Loucy (cell line): ENCODE data around the gene NBR1.
"Not testable (repeated sequence)": the region's sequence is repeated elsewhere in the genome, so short reads cannot be mapped to it uniquely, and the experiment has no call there.

ENCODE experiments used
- H2AFZ ChIP-seq: fragments of 200-600 bp; sonication (generic); 2 replicates; pipeline ENCODE4 v1.6.0; 2016; ENCODE audit warnings: antibody characterized with exemption, mild to moderate bottlenecking, low read length, moderate library complexity
- H3F3A ChIP-seq: fragments of 200-600 bp; 2 replicates; pipeline ENCODE4 v1.6.0; 2016; ENCODE audit warnings: antibody characterized with exemption, low read depth, mild to moderate bottlenecking
- H3K27me3 ChIP-seq: fragments of 200-600 bp; sonication (generic); 2 replicates; pipeline ENCODE4 v1.6.1; 2014; ENCODE audit warnings: low read length, mild to moderate bottlenecking; ENCODE audit not compliant: insufficient read depth, poor library complexity, severe bottlenecking
- H3K36me3 ChIP-seq: fragments of 200-600 bp; sonication (generic); 2 replicates; pipeline ENCODE4 v1.6.1; 2016; ENCODE audit warnings: low read length; ENCODE audit not compliant: insufficient read depth
- H3K4me1 ChIP-seq: fragments of 200-600 bp; sonication (generic); 2 replicates; pipeline ENCODE4 v1.5.1; 2014; ENCODE audit warnings: low read length, mild to moderate bottlenecking; ENCODE audit not compliant: insufficient read depth, poor library complexity, severe bottlenecking
- H3K4me2 ChIP-seq: fragments of 200-600 bp; sonication (generic); 2 replicates; pipeline ENCODE4 v1.6.0; 2014; ENCODE audit warnings: antibody characterized with exemption, low read length, low read depth, mild to moderate bottlenecking; ENCODE audit not compliant: poor library complexity, severe bottlenecking
- H3K4me3 ChIP-seq: fragments of 200-600 bp; sonication (generic); 2 replicates; pipeline ENCODE4 v1.5.1; 2014; ENCODE audit warnings: low read length, mild to moderate bottlenecking, mixed read lengths; ENCODE audit not compliant: poor library complexity, severe bottlenecking
- H3K79me2 ChIP-seq: fragments of 200-600 bp; sonication (generic); 2 replicates; pipeline ENCODE4 v1.6.1; 2014; ENCODE audit warnings: low read length; ENCODE audit not compliant: insufficient read depth
- H3K9ac ChIP-seq: fragments of 200-600 bp; sonication (generic); 2 replicates; pipeline ENCODE4 v1.6.0; 2014; ENCODE audit warnings: mild to moderate bottlenecking, low read depth, low read length, moderate library complexity; ENCODE audit not compliant: poor library complexity, severe bottlenecking
- H3K9me2 ChIP-seq: fragments of 200-600 bp; sonication (generic); replicated peaks from 2 replicates; pipeline ENCODE4 v1.6.1; 2016; ENCODE audit warnings: low read depth, low read length, mixed read lengths
- H3K9me3 ChIP-seq: fragments of 200-600 bp; sonication (generic); 2 replicates; pipeline ENCODE4 v1.6.1; 2014; ENCODE audit warnings: mild to moderate bottlenecking, antibody characterized with exemption, low read length, low read depth; ENCODE audit not compliant: insufficient read depth
- H4K20me1 ChIP-seq: fragments of 200-600 bp; sonication (generic); 2 replicates; pipeline ENCODE4 v1.6.0; 2014; ENCODE audit warnings: antibody characterized with exemption, low read length, mild to moderate bottlenecking; ENCODE audit not compliant: insufficient read depth, poor library complexity, severe bottlenecking

NBR1 gene

DNA sequence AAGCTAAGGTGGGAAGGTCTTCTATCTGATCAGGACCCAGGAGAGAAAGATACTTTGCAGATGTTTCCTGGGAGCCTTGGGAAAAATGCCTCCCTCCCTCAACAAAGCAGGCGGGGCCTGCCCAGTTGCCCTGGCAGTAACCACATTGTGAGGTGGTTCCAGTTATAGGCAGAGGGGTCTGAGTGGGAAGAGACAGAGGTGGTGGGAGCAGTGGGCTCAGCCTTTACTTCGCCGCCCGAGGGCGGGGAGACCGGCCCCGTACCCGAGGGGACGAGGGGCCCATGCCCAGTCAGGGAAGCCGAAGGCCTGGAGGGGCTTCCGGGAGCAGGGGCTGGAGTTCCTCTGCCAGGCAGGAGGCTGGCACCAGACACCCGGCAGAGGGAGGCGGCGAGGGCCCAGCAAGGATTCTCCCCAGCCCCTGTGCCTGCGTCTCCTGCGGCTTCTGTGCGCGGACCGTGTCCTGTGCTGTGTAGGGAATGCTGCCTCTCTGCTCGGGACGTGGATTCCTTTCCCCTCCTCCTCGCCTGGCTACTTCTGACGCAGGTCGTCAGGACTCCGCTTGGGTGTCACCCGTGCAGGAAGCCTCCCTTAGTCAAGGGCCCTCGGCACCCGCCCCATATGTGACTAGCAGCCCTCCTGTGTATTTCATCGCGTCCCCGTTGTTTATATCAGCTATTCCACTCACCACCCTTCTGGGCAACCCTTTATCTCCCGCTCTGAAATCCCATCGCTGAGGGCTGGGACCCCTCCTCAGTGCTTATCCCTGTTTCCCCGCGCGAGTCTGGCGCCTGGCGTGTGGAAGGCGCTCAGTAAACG lies 60.4 kb downstream of the NBR1 start:
- not testable (repeated sequence) for H3K36me3 ChIP-seq, H3K4me1 ChIP-seq, H3K79me2 ChIP-seq, H3K9me2 ChIP-seq, H3K27me3 ChIP-seq, H4K20me1 ChIP-seq, H3K4me2 ChIP-seq, H3K4me3 ChIP-seq, H2AFZ ChIP-seq, H3K9me3 ChIP-seq, H3K9ac ChIP-seq, H3F3A ChIP-seq

GRCh38 chr17:43232021-43232699 lies 61.1 kb downstream of the NBR1 start:
- H3K9me3 ChIP-seq, H3K4me3 ChIP-seq, H4K20me1 ChIP-seq, H3K79me2 ChIP-seq, H3K27me3 ChIP-seq, H3K9ac ChIP-seq, H3K36me3 ChIP-seq, H3F3A ChIP-seq, H3K9me2 ChIP-seq, H3K4me2 ChIP-seq, H2AFZ ChIP-seq, H3K4me1 ChIP-seq: not testable (repeated sequence)

DNA sequence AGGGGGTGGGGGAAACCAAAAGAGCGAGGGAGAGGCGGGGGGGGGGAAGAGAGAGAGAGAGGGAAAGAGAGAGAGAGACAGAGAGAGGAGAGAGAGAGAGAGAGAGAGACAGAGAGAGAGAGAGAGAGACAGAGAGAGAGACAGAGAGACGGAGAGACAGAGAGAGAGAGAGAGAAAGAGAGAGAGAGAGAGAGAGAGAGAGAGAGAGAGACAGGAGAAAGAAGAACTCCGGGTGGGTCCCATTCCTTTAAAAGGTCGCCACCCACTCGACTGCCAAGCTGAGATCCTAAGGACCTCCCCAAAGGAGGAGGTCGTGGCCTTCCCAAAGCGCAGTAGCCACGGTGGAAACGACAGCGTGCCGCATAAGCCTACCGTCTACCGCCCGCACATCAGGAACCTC lies 62.2 kb downstream of the NBR1 start:
- H4K20me1 ChIP-seq, H3F3A ChIP-seq, H3K9me3 ChIP-seq, H2AFZ ChIP-seq, H3K4me2 ChIP-seq, H3K9me2 ChIP-seq, H3K9ac ChIP-seq, H3K4me3 ChIP-seq, H3K27me3 ChIP-seq, H3K36me3 ChIP-seq, H3K79me2 ChIP-seq, H3K4me1 ChIP-seq: not testable (repeated sequence)

GRCh38 chr17:43233877-43234276 lies 62.9 kb downstream of the NBR1 start, which contains the start of gene RNU2-1:
Gene RNU2-1 (minus strand): TSS chr17:43233977.
- not testable (repeated sequence) for H3K79me2 ChIP-seq, H3F3A ChIP-seq, H4K20me1 ChIP-seq, H3K27me3 ChIP-seq, H3K4me1 ChIP-seq, H3K9ac ChIP-seq, H3K9me3 ChIP-seq, H3K4me2 ChIP-seq, H3K36me3 ChIP-seq, H2AFZ ChIP-seq, H3K4me3 ChIP-seq, H3K9me2 ChIP-seq

GRCh38 chr17:43239597-43239996 lies 68.6 kb downstream of the NBR1 start:
- not testable (repeated sequence) for H3F3A ChIP-seq

DNA sequence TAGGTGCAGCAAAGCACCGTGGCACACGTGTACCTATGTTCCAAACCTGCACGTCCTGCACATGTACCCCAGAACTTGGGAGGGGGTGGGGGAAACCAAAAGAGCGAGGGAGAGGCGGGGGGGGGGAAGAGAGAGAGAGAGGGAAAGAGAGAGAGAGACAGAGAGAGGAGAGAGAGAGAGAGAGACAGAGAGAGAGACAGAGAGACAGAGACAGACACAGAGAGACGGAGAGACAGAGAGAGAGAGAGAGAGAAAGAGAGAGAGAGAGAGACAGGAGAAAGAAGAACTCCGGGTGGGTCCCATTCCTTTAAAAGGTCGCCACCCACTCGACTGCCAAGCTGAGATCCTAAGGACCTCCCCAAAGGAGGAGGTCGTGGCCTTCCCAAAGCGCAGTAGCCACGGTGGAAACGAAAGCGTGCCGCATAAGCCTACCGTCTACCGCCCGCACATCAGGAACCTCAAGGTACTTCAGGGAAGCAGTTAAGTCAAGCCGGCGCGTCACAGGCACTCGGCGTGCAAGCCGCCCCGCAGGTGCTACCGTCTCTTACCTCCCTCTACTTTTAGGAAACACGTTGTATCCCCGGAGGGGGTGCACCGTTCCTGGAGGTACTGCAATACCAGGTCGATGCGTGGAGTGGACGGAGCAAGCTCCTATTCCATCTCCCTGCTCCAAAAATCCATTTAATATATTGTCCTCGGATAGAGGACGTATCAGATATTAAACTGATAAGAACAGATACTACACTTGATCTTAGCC lies 69.8 kb downstream of the NBR1 start:
- H4K20me1 ChIP-seq, H3K79me2 ChIP-seq, H3K4me3 ChIP-seq, H3F3A ChIP-seq, H3K9ac ChIP-seq, H2AFZ ChIP-seq, H3K36me3 ChIP-seq, H3K9me2 ChIP-seq, H3K4me2 ChIP-seq, H3K4me1 ChIP-seq, H3K27me3 ChIP-seq, H3K9me3 ChIP-seq: not testable (repeated sequence)

More at GRCh38 chr17:43239597-43239996, 68.6 kb downstream of the NBR1 start:
- not testable (repeated sequence) for H4K20me1 ChIP-seq, H3K4me3 ChIP-seq, H3K9me2 ChIP-seq, H3K4me1 ChIP-seq, H3K27me3 ChIP-seq, H3K9ac ChIP-seq, H2AFZ ChIP-seq, H3K36me3 ChIP-seq, H3K79me2 ChIP-seq, H3K9me3 ChIP-seq, H3K4me2 ChIP-seq

GRCh38 chr17:43246456-43246855 lies 75.4 kb downstream of the NBR1 start:
- not testable (repeated sequence) for H3F3A ChIP-seq

More at GRCh38 chr17:43246456-43246855, 75.4 kb downstream of the NBR1 start:
- not testable (repeated sequence) for H3K36me3 ChIP-seq, H4K20me1 ChIP-seq, H3K27me3 ChIP-seq, H3K9me2 ChIP-seq, H3K4me1 ChIP-seq, H3K9me3 ChIP-seq, H3K4me2 ChIP-seq, H3K79me2 ChIP-seq, H3K9ac ChIP-seq, H2AFZ ChIP-seq, H3K4me3 ChIP-seq
